Right lobe of liver (tissue), 4 donors: ENCODE measurements around the gene LRP11.

Experiments
- CTCF ChIP-seq, 4 donors: fragments of 200-600 bp in 3 of 4; fragments of 450-650 bp in 1 of 4; IDR thresholded peaks; one replicate each; pipeline versions ENCODE4 v1.5.1 to v1.8.0; 2016 to 2022; ENCODE audit warnings: antibody characterized with exemption in 4 of 4, mild to moderate bottlenecking in 2 of 4
- POLR2A ChIP-seq: fragments of 450-650 bp; IDR thresholded peaks from one replicate; pipeline ENCODE4 v1.6.1; 2017; ENCODE audit warnings: antibody characterized with exemption, mild to moderate bottlenecking
- donor health status: DM: no; HTN: no; CAD: no.
- donor health status: DM: no; HTN: no; CAD: no.
- donor health status: DM: no; HTN: yes; CAD: no.

DNA sequence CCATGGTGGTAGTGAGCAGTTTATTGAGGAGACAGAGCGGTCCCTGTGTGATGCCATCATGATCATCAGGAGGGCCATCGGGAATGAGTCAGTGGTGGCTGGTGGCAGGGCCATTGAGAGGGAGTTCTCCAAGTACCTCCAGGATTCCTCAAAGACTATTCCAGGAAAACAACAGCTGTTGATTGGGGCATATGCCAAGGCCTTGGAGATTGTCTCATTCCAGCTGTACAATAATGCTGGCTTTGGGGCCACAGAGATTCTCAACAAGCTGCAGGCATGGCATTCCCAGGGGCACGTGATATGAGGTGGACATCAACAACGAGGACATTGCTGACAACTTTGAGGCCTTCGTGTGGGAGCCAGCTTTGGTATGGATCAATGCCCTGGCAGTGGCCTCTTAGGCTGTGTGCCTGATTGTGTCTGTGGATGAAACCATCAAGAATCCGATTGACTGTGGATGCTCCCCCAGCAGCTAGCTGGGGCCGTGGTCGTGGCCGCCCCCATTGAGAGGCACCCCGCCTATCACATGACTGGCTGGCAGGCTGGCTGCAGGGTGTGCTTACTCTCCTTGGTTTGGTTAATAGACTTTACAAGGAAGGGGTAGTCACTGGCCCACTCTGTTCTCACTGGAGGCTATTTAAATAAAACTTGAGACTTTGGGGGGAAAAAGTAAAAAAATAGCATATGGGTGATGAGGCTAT is 17.1 kb upstream of the LRP11 start:
- TF ChIP-seq CTCF (IDR thresholded peaks at IDR 0.05): no peak
- TF ChIP-seq POLR2A: no peak
